ENCODE measurements around the gene TFIP11. TPM values are rescaled to one million over a fixed set of nuclear protein-coding genes. Genes with fewer than 3 reads are reported as not detected.

Gene TFIP11
- total and polyA plus RNA-seq, 2 of the 13 experiments (the other 11 are each of a cell fraction or from before 2014, with no cell fraction given) = 15.4 to 22.8 TPM

DNA sequence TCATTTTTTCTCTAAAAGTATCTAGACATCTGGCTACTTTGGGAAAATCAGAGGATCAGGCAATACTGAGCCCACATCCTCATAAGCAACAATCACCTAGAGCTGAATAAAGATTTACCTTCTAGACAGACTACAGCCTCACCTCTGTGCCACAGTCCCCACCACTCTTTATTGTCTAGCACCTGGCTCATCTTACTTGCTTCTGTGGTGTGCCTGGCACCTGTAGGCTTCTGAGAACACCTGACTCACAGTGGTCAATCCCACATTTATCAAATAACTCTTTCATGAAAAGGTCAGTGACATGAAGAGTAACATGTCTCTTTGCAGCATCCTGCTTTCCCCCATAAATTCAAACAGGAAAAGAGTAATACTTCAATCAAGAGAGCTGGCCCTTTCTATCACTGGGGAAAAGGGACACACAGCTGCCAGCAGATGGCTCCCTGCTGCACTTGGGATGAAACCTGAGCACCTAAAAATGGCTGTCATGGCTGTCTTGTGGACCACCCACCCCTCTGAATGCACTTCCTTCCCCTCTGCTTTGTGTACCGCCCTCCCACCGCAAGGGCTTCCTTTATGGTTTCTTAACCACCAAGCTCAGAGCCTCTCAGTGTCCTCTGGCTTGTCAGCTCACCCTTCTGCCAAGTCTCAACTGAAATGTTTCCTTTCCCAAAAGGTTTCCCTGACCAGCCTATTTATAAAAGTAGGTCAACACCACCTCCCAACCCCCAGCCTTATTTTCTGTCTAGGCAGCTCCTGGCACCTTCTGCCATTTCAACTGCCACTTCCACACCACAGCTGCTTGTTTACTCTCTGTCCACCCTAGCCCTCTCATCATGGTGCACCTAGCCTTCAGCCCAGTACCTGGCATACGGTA, 9.3 kb downstream of the TFIP11 start:
- no peaks in the 10 kb centered on the region for H3K79me2 ChIP-seq (ENCODE audit: insufficient read depth, low read length)
- POLR2A ChIA-PET = interaction anchor here (0.7 to 1.3 kb wide), 2 partner anchors 9 to 19 kb away, joined by 4 read pairs; partner anchors contain the start of genes HPS4, SRRD and TFIP11
- in situ Hi-C loops (cut with HindIII; ENCODE audit: extremely low pct_ligation_motif_present, low pct_unique_long_range_greater_than_20kb) = no loop called here
- DNase-seq (ENCODE audit: low spot score) (no peak), FAIRE-seq (peak; percentile 70), ATAC-seq (peak; percentile 75)
- CTCF ChIA-PET (ENCODE audit: low intra/inter-chr PET ratio, low total read pairs) = no interaction called here
- peak; percentile 37; the same call in 1 of the 2 replicates for TF ChIP-seq RAD21 (CRISPR knock-in tag; IDR thresholded peaks at IDR 0.05)
- TF ChIP-seq ZNF570 (CRISPR knock-in tag; IDR thresholded peaks at IDR 0.05; ENCODE audit: borderline replicate concordance) = no peak
- TF ChIP-seq, protein P1, sequence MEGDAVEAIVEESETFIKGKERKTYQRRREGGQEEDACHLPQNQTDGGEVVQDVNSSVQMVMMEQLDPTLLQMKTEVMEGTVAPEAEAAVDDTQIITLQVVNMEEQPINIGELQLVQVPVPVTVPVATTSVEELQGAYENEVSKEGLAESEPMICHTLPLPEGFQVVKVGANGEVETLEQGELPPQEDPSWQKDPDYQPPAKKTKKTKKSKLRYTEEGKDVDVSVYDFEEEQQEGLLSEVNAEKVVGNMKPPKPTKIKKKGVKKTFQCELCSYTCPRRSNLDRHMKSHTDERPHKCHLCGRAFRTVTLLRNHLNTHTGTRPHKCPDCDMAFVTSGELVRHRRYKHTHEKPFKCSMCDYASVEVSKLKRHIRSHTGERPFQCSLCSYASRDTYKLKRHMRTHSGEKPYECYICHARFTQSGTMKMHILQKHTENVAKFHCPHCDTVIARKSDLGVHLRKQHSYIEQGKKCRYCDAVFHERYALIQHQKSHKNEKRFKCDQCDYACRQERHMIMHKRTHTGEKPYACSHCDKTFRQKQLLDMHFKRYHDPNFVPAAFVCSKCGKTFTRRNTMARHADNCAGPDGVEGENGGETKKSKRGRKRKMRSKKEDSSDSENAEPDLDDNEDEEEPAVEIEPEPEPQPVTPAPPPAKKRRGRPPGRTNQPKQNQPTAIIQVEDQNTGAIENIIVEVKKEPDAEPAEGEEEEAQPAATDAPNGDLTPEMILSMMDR (CRISPR knock-in tag; IDR thresholded peaks at IDR 0.05) = peak; percentile 63
- no peak for TF ChIP-seq RXRB (CRISPR knock-in tag; IDR thresholded peaks at IDR 0.05; ENCODE audit: borderline replicate concordance)
- TF ChIP-seq YY1 (IDR thresholded peaks at IDR 0.05; ENCODE audit: insufficient read depth, insufficient replicate concordance, low read depth, low read length) = peak; percentile 61
- TF ChIP-seq STAG1 (CRISPR knock-in tag; IDR thresholded peaks at IDR 0.05) = peak; percentile 58
- TF ChIP-seq, protein P2, sequence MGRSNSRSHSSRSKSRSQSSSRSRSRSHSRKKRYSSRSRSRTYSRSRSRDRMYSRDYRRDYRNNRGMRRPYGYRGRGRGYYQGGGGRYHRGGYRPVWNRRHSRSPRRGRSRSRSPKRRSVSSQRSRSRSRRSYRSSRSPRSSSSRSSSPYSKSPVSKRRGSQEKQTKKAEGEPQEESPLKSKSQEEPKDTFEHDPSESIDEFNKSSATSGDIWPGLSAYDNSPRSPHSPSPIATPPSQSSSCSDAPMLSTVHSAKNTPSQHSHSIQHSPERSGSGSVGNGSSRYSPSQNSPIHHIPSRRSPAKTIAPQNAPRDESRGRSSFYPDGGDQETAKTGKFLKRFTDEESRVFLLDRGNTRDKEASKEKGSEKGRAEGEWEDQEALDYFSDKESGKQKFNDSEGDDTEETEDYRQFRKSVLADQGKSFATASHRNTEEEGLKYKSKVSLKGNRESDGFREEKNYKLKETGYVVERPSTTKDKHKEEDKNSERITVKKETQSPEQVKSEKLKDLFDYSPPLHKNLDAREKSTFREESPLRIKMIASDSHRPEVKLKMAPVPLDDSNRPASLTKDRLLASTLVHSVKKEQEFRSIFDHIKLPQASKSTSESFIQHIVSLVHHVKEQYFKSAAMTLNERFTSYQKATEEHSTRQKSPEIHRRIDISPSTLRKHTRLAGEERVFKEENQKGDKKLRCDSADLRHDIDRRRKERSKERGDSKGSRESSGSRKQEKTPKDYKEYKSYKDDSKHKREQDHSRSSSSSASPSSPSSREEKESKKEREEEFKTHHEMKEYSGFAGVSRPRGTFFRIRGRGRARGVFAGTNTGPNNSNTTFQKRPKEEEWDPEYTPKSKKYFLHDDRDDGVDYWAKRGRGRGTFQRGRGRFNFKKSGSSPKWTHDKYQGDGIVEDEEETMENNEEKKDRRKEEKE (IDR thresholded peaks at IDR 0.05) = no peak
- peak; percentile 80; the same call in 1 of the 2 replicates for TF ChIP-seq SIX1 (CRISPR knock-in tag; IDR thresholded peaks at IDR 0.05; ENCODE audit: borderline replicate concordance)
- TF ChIP-seq SUZ12 (IDR thresholded peaks at IDR 0.05; ENCODE audit: low read depth, low read length) = no peak
- TF ChIP-seq ZMYM2 (CRISPR knock-in tag; IDR thresholded peaks at IDR 0.05) = no peak
- no peak for TF ChIP-seq RAD51 (IDR thresholded peaks at IDR 0.05; ENCODE audit: borderline replicate concordance)
- peak; percentile 70; the same call in 1 of the 2 replicates for TF ChIP-seq SMC3 (IDR thresholded peaks at IDR 0.05; ENCODE audit: low read length)
- WGBS (ENCODE audit: low lambda C conversion rate) = 90% methylated on average over 3 of the region's 3 CpGs
- H3K9me3 ChIP-seq (ENCODE audit: low read length) = no peaks in the 10 kb centered on the region
- no TSS peak for BruUV-seq (replicated peaks)
- intact Hi-C loops (cut with micrococcal nuclease; ENCODE audit: unreplicated experiment) = no loop called here
- H3K4me3 ChIP-seq (replicated peaks in 1 of 3; ENCODE audit: insufficient read depth in 1 of 3, low read depth in 2 of 3, low read length in 3 of 3) = no peak overlapping the region
- H3K9ac ChIP-seq (ENCODE audit: insufficient read depth, low read depth, low read length) = no peak overlapping the region
- H3K4me2 ChIP-seq (ENCODE audit: low read depth, low read length) = no peak overlapping the region
- H4K20me1 ChIP-seq (ENCODE audit: insufficient read depth, low read length) = no peaks in the 10 kb centered on the region
- H2AFZ ChIP-seq (ENCODE audit: low read length) = no peak overlapping the region
- H3K36me3 ChIP-seq (replicated peaks in 1 of 2; ENCODE audit: control insufficient read depth in 1 of 2, insufficient read depth in 2 of 2, low read length in 2 of 2) = peaks cover 27 to 75% of the 10 kb centered on the region in 2 experiments
- H3K27ac ChIP-seq (ENCODE audit: extremely low read length, insufficient read depth, low read length) = no peak overlapping the region
- no peaks in the 10 kb centered on the region for H3K27me3 ChIP-seq (ENCODE audit: control insufficient read depth in 1 of 2, insufficient read depth in 2 of 2, low read length in 2 of 2)
- H3K4me1 ChIP-seq (ENCODE audit: insufficient read depth, low read length) = no peaks in the 10 kb centered on the region

Measured in HepG2 (cell line).